ENCODE measurements around the gene ATP4B.

The ATP4B gene

DNA sequence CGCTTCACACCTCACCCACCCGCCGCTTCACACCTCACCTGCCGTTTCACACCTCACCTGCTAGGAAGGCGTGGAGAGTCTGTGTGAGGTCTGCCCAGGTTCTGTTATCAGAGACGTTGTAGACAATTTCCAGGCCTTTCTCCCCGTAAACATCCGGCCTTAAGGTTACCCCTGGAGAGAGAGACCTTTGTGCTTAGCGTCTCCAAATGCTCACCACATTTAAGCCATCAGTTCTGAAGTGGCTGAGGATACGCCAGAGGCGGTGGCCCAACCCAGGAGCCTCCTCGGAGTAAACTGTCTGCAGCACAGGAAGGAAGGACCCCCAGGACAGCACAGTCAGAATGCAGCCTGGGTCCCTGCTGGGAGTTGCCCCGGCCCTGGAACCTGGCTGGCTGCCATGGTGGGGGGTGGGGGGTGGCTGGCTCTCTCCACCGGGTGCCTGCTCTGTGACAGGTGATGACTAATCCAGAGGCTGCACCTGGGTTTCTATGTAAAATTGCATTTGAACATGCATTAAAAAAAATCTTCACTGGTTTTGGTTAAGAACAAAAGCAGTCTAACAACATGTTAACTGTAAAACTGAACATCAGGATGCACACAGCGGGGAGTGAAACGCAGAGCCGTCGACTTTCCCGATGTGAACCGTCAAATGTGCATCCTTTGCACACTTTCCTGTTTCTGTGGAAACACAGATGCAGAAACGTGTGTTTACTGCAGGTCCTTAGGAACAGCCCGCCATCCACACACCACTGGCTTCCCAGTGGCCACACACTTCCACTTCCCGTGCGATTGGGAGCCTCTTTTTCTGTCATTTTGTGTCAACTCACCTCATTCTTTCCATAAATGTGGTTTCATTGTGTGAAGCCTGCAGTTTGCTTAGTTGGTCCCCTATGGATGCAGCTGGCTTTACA lies 4.5 kb downstream of the ATP4B start:
- DNase-seq (ENCODE audit: low read depth, low spot score) = peak; percentile 9

DNA sequence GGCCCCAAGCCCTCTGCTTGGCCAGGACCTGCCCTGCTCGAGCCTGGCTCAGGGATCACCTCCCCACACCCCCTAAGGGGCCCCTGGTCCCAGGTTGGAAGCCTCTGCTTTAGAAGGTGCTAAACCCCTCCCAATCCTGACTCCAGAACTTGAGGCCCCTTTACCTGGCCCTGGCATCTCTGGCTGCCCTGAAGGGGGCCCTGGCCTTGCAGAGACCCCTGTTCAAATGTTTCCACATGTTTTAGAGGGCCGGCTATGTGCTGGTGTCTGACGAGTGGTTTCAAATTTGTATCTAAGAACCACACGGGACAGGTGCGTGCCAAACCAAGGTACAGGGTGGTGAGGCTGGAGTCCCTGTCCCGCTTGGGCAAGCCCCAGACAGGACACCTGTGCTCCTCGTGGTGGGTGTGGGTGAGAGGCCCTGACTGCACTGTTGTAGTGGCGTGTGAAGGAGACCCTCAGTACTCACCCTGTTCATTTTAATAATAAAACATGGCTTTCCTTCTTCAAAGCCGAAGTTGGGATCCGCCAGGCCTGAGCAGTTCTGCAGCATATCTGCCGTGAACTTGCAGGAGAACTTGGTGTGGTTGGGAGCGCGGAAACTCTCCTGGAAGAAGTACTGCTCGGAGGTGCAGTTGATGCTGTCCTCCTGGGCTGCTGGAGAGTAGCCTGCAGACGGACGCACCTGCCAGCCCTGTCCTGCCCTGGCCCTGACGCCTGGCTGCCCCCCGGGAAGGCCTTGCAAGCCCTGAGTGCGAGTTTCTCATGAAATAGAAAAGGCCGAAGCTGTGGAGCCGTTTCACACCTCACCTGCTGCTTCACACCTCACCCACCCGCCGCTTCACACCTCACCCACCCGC lies 5.4 kb downstream of the ATP4B start:
- in situ Hi-C loops (cut with HindIII; ENCODE audit: low sequenced_read_pairs) = no loop called here
- DNase-seq (ENCODE audit: low read depth, low spot score) = no peak
- TF ChIP-seq, protein P1, sequence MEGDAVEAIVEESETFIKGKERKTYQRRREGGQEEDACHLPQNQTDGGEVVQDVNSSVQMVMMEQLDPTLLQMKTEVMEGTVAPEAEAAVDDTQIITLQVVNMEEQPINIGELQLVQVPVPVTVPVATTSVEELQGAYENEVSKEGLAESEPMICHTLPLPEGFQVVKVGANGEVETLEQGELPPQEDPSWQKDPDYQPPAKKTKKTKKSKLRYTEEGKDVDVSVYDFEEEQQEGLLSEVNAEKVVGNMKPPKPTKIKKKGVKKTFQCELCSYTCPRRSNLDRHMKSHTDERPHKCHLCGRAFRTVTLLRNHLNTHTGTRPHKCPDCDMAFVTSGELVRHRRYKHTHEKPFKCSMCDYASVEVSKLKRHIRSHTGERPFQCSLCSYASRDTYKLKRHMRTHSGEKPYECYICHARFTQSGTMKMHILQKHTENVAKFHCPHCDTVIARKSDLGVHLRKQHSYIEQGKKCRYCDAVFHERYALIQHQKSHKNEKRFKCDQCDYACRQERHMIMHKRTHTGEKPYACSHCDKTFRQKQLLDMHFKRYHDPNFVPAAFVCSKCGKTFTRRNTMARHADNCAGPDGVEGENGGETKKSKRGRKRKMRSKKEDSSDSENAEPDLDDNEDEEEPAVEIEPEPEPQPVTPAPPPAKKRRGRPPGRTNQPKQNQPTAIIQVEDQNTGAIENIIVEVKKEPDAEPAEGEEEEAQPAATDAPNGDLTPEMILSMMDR (IDR thresholded peaks at IDR 0.05; ENCODE audit: low read depth, low read length) = no peak
- H3K4me3 ChIP-seq (ENCODE audit: low read depth, low read length) = no peak overlapping the region

More for the DNA sequence above, 4.5 kb downstream of the ATP4B start:
- TF ChIP-seq, protein P1 (IDR thresholded peaks at IDR 0.05; ENCODE audit: low read depth, low read length) = no peak
- in situ Hi-C loops (cut with HindIII; ENCODE audit: low sequenced_read_pairs) = no loop called here
- no peak overlapping the region for H3K4me3 ChIP-seq (ENCODE audit: low read depth, low read length)

DNA sequence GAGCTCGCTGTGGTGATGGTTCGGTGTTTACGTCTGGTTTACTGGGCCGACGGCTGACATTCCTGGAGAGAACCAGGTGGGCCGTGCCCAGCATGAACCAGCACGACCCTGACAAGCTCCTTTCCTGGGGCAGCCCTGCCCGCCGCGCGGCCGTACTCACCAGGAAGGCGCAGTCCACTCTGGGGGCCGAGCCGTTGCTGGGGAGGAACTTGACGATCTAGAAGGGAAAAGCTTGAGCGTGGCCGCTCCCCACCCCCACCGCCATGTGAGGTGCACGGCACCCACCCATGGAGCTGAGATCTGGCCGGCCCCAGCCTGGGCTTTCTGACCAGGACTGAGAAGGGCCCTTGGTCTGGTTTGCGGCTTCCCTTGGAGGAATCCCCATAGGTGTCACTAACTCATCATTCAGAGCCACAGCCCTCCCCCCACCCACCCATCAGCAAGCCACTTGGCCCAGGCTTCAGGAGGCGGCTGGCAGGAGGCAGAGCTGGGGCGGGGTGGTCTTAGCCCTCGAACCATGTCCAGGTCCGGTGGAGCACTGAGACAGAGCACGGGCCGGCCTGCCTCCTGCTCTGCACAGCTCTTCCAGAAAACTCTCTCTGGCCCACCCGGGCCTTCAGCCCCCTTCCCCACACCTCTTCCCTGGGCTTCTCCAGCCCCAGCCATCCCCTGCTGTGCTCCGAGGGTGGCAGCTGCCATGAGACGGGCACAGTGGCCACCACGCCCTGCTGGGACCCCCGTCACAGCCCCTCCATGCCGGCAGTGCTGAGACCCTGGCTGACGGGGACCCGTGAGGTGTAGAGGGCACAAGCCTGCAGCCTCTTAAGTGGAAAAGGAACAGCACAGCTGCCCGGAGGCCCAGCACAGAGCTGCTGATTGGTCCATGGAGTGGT lies 6.2 kb downstream of the ATP4B start:
- in situ Hi-C loops (cut with HindIII; ENCODE audit: low sequenced_read_pairs) = no loop called here
- DNase-seq (ENCODE audit: low read depth, low spot score) = no peak

DNA sequence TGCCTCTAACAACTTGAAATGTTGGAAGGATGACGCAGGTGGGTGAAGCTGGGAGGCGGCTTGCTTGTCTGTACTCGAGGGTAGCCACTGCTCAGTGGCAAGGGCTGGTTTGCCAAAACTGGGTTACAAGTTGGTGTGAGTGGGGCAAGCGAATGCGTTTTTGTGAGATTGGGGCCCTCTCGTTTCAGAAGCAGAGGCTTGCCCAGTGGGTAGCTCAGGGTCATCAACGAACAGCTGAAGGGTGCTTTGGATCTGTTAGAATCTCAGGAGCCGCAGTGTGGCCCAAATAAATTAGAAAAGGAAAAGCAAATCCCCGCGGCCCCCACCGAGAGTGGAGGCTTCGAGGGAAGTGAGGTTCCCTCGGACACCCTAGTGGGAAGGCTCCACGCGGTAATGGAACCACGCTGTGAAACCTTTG lies 7.3 kb downstream of the ATP4B start:
- in situ Hi-C loops (cut with HindIII; ENCODE audit: low sequenced_read_pairs) = no loop called here
- no peak for DNase-seq (ENCODE audit: low read depth, low spot score)
- TF ChIP-seq, protein P1 (IDR thresholded peaks at IDR 0.05; ENCODE audit: low read depth, low read length) = no peak
- no peak overlapping the region for H3K4me3 ChIP-seq (ENCODE audit: low read depth, low read length)

More for the DNA sequence above, 6.2 kb downstream of the ATP4B start:
- H3K4me3 ChIP-seq (ENCODE audit: low read depth, low read length) = no peak overlapping the region
- TF ChIP-seq, protein P1 (IDR thresholded peaks at IDR 0.05; ENCODE audit: low read depth, low read length) = no peak

DNA sequence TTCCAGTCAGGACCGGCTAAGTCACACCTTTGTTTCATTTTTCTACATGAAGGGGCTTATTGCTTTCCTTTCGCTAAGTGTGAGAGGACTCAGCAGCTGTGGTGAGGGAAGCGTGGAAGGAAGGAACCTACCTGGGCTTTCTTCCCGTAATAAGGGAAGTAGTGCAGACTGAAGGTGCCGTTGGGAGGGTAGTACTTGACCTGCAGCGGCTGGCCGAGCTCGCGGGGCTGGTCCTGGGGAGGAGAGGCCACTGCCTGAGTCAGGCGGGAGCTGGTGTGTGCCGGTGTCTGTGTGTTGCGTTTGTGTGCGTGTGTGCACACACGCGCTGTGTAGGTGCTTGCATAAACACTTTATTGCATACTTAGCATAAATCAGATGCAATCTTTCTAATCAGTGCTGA lies 7.7 kb downstream of the ATP4B start:
- in situ Hi-C loops (cut with HindIII; ENCODE audit: low sequenced_read_pairs) = no loop called here
- DNase-seq (ENCODE audit: low read depth, low spot score) = no peak
- H3K4me3 ChIP-seq (ENCODE audit: low read depth, low read length) = no peak overlapping the region
- TF ChIP-seq, protein P1 (IDR thresholded peaks at IDR 0.05; ENCODE audit: low read depth, low read length) = no peak

DNA sequence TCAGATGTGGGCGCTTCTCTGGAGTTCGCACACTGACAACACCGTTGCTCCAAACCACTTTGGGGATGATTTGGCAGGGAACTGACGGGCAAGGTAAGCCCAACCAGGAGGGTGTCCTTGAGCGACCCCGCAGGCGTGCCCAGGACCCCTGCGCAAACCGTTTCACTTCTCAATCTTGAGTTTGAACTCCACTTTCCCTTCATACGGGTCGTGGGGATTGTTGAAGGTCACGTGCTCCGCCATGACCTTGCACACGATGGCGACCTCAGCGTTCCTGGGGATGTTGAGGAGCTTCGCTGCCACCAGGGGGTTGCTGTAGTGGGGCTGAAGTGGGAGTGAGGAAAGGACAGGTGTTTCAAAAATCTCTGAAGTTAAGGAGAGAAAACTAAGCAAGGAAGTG lies 8.8 kb downstream of the ATP4B start:
- in situ Hi-C loops (cut with HindIII; ENCODE audit: low sequenced_read_pairs) = no loop called here
- no peak overlapping the region for H3K4me3 ChIP-seq (ENCODE audit: low read depth, low read length)
- TF ChIP-seq, protein P1 (IDR thresholded peaks at IDR 0.05; ENCODE audit: low read depth, low read length) = no peak
- no peak for DNase-seq (ENCODE audit: low read depth, low spot score)
